ENCODE data around the gene INTS3.

DNA sequence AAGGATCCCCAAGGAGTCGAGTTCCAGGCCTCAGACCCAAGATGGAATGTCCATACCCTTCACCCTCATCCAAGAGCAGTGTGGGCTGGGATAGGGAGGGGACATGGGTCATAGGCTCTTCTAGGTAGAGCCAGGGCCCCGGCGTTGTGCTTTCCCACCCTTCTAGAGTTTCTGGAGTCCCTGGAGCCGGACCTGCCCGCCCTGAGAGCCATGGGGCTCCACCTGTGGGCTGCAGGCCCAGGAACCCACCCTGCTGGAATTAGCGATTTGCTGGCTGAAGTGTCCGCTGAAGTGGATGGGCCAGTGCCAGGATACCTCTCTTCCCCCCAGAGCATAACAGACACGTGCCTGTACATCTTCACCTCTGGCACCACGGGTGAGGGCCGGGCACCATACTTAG is 48.5 kb downstream of the INTS3 start:
- TF ChIP-seq POLR2A (IDR thresholded peaks at IDR 0.05; ENCODE audit: low read depth, low read length) = no peak
- TF ChIP-seq, protein P1, sequence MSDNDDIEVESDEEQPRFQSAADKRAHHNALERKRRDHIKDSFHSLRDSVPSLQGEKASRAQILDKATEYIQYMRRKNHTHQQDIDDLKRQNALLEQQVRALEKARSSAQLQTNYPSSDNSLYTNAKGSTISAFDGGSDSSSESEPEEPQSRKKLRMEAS (IDR thresholded peaks at IDR 0.05; ENCODE audit: insufficient read depth, insufficient read length) = no peak
- TF ChIP-seq CTCF (IDR thresholded peaks at IDR 0.05; ENCODE audit: extremely low read depth in 1 of 2, insufficient read depth in 1 of 2, low read depth in 1 of 2, low read length in 2 of 2) = no peak
